NB4 (cell line): ENCODE results near the gene GTF2F2.
A peak's percentile ranks its signal among the peaks of the same experiment; 100 is the strongest.
"Not testable (repeated sequence)": the region's sequence is repeated elsewhere in the genome, so short reads cannot be mapped to it uniquely, and the experiment has no call there.

Source experiments
- DNase-seq: peaks from one replicate; pipeline ENCODE4 v3.0.0; 2010; ENCODE audit warnings: low read depth
- H3K4me3 ChIP-seq: one replicate; pipeline ENCODE4 v1.5.1; 2011; ENCODE audit warnings: mild to moderate bottlenecking, low read depth, low read length, moderate library complexity
- CTCF ChIP-seq: IDR thresholded peaks from one replicate; pipeline ENCODE4 v1.5.1; 2012; ENCODE audit warnings: low read depth, low read length
- MYC ChIP-seq: IDR thresholded peaks from 2 replicates; pipeline ENCODE4 v1.6.1; 2011; ENCODE audit warnings: low read depth, low read length
- POLR2A ChIP-seq: IDR thresholded peaks from 2 replicates; pipeline ENCODE4 v1.6.1; 2011; ENCODE audit warnings: mild to moderate bottlenecking; ENCODE audit not compliant: insufficient read length; ENCODE audit errors: extremely low read depth
- TF ChIP-seq, protein P1 (sequence below): IDR thresholded peaks from 2 replicates; pipeline ENCODE4 v1.6.1; 2011; ENCODE audit warnings: low read depth, low read length

The GTF2F2 gene

GRCh38 chr13:45180713-45181601, 60.6 kb downstream of the GTF2F2 start:
- no peak for DNase-seq
- TF ChIP-seq POLR2A (no peak), MYC (no peak)
- TF ChIP-seq, protein P1, sequence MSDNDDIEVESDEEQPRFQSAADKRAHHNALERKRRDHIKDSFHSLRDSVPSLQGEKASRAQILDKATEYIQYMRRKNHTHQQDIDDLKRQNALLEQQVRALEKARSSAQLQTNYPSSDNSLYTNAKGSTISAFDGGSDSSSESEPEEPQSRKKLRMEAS: no peak
- H3K4me3 ChIP-seq: no peak overlapping the region

DNA sequence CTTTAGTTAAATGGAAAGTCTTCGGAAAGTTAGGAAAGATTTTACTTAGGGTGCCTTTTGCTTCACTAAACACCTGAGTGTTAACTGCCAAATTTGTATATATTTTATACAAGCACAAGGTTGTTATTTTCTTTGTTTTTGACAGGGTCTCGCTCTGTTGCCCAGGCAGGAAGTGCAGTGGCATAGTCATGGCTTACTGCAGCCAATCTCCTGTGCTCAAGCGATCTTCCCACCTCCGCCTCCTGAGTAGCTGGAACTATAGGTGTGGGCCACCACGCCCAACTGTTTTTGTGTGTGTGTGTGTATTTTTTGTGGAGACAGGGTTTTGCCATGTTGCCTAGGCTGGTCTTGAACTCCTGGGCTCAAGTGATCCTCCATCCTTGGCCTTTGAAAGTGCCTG, 64.4 kb downstream of the GTF2F2 start:
- no peak for DNase-seq
- TF ChIP-seq MYC: no peak
- TF ChIP-seq, protein P1: no peak
- TF ChIP-seq CTCF: no peak
- no peak for TF ChIP-seq POLR2A
- H3K4me3 ChIP-seq: no peak overlapping the region

- TF ChIP-seq POLR2A (no peak), MYC (no peak), CTCF (no peak)
- TF ChIP-seq, protein P1: no peak
- no peak for DNase-seq
- no peak overlapping the region for H3K4me3 ChIP-seq
Measured at GRCh38 chr13:45185286-45185685, 65.0 kb downstream of the GTF2F2 start.

DNA sequence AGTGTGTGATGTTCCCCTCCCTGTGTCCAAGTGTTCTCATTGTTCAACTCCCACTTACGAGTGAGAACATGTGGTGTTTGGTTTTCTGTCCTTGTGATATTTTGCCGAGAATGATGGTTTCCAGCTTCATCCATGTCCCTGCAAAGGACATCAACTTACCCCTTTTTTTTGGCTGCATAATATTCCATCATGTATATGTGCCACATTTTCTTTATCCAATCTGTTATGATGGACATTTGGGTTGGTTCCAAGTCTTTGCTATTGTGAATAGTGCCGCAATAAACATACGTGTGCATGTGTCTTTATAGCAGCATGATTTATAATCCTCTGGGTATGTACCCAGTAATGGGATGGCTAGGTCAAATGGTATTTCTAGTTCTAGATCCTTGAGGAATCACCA, 68.8 kb downstream of the GTF2F2 start:
- not testable (repeated sequence) for DNase-seq, H3K4me3 ChIP-seq

DNA sequence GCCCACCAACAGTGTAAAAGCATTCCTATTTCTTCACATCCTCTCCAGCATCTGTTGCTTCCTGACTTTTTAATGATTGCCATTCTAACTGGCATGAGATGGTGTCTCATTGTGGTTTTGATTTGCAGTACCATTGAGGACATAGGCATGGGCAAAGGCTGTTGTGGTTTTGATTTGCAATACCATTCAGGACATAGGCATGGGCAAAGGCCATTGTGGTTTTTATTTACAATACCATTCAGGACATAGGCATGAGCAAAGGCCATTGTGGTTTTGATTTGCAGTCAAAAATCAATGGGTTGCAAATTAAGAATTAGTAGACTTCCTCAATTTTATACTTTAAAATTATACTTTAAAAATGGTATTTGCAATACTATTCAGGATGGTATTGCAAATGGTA, 69.2 kb downstream of the GTF2F2 start:
- peak; percentile 53 for DNase-seq

DNA sequence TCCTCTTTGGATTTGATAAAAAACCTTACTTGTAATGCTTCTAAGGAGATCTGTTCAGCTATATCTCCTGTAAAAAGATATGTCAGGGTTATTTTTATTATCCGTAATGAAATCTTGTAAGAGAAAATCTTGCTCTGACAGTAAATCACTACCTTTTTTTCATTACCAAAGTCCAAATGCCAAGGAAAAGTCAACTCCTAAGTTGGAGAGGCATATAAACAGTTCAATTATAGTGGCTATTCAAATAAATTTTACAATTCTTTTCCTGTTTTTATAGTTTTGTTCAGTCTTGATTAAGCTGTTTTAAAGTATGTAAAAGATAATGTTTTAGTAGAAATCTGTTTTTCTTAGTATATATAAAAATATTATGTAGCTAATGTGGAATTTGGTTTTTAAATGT, 71.6 kb downstream of the GTF2F2 start:
- no peak for DNase-seq
- TF ChIP-seq CTCF (no peak), MYC (no peak), POLR2A (no peak)
- TF ChIP-seq, protein P1: no peak
- H3K4me3 ChIP-seq: no peak overlapping the region

More for the DNA sequence above, 69.2 kb downstream of the GTF2F2 start:
- not testable (repeated sequence) for H3K4me3 ChIP-seq

- no peak overlapping the region for H3K4me3 ChIP-seq
- TF ChIP-seq MYC: no peak
- TF ChIP-seq POLR2A: no peak
- TF ChIP-seq CTCF: no peak
- TF ChIP-seq, protein P1: no peak
- DNase-seq: no peak
Measured at GRCh38 chr13:45194081-45194939, 74.0 kb downstream of the GTF2F2 start.
